IPS DF 6.9 (cell line): ENCODE results near the gene RPS8.
"Not testable (repeated sequence)": the region's sequence is repeated elsewhere in the genome, so short reads cannot be mapped to it uniquely, and the experiment has no call there.

Source experiments
- DNase-seq: peaks from one replicate; pipeline ENCODE4 v3.0.0-alpha.2; 2013; ENCODE audit warnings: low read depth, low spot score
- H3K27ac ChIP-seq: one replicate; pipeline ENCODE4 v1.5.1; 2013; ENCODE audit warnings: low read length, control low read depth
- H3K27me3 ChIP-seq: 2 replicates; pipeline ENCODE4 v1.6.1; 2013; ENCODE audit warnings: mild to moderate bottlenecking, low read length; ENCODE audit not compliant: control insufficient read depth, insufficient read depth
- H3K36me3 ChIP-seq: 2 replicates; pipeline ENCODE4 v1.6.1; 2013; ENCODE audit warnings: low read length; ENCODE audit not compliant: control insufficient read depth, insufficient read depth
- H3K4me1 ChIP-seq: 2 replicates; pipeline ENCODE4 v1.6.1; 2013; ENCODE audit warnings: low read length; ENCODE audit not compliant: control insufficient read depth, insufficient read depth
- H3K4me3 ChIP-seq: 2 replicates; pipeline ENCODE4 v1.5.1; 2013; ENCODE audit warnings: mild to moderate bottlenecking, low read length
- H3K9me3 ChIP-seq: 2 replicates; pipeline ENCODE4 v1.6.1; 2013; ENCODE audit warnings: low read length, inconsistent platforms; ENCODE audit not compliant: control insufficient read depth, insufficient read depth
- WGBS: extraction: QIAGEN DNeasy Blood & Tissue Kit; methylation state at CpG from one replicate; pipeline ENCODE4 v1.1.7; 2013; ENCODE audit warnings: mixed read lengths, missing lambda C conversion rate; ENCODE audit not compliant: insufficient read length, insufficient coverage; 5-methylcytosine and 5-hydroxymethylcytosine counted together

RPS8 gene

GRCh38 chr1:44757420-44757819 lies 17.9 kb upstream of the RPS8 start:
- no CpG with 5 or more reads among the region's 2 CpGs for WGBS
- H3K27me3 ChIP-seq = no peaks in the 10 kb centered on the region
- H3K36me3 ChIP-seq = peaks cover 70% of the 10 kb centered on the region
- no peaks in the 10 kb centered on the region for H3K9me3 ChIP-seq
- no peak overlapping the region for H3K27ac ChIP-seq
- no peaks in the 10 kb centered on the region for H3K4me1 ChIP-seq
- no peak for DNase-seq
- H3K4me3 ChIP-seq = no peak overlapping the region

DNA sequence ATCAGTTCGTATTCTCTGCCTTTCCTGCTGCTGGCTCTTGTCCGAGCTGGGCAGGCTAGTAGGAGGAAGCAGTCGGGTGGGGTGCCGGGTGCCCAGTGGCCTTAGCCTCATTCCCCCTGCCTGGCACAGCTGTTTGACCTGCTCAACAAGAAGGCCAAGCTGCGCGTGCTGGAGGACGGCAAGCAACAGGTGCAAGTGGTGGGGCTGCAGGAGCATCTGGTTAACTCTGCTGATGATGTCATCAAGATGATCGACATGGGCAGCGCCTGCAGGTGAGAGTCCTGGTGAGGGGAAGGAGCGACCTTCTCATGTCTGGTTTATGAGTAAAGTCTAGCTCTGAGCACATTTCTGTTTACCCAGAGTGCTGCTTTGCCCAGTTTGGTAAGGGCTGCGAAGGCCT lies 16.3 kb upstream of the RPS8 start:
- no peak for DNase-seq
- Histone ChIP-seq H3K27ac (no peak overlapping the region), H3K4me1 (no peaks in the 10 kb centered on the region), H3K9me3 (no peaks in the 10 kb centered on the region), H3K27me3 (no peaks in the 10 kb centered on the region), H3K4me3 (no peak overlapping the region), H3K36me3 (peaks cover 69% of the 10 kb centered on the region)
- no CpG with 5 or more reads among the region's 11 CpGs for WGBS

DNA sequence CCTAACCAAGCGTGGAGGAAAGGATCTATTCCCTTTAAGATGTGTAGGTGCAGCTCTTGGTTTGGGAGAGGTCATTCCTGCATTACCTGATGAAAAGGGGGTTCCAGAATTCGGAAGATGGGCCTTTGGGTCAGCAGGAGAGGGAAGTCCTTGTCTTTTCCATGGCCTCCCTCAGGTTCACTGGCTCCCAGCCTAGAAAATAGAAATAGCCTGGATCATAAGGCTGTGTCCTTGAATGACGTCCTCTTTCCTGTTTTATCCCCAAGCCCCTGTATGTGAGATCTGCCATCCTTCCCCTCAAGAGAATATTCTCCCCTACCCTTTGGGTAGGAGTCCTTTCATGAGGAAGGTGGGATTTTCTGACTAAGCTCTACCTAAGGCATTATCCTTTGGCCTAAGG lies 14.5 kb upstream of the RPS8 start:
- Histone ChIP-seq H3K9me3 (no peaks in the 10 kb centered on the region), H3K4me1 (no peaks in the 10 kb centered on the region), H3K36me3 (peaks cover 59% of the 10 kb centered on the region), H3K27ac (no peak overlapping the region), H3K27me3 (no peaks in the 10 kb centered on the region), H3K4me3 (no peak overlapping the region)
- no peak for DNase-seq
- no CpG with 5 or more reads among the region's 3 CpGs for WGBS

GRCh38 chr1:44766421-44766820 lies 8.9 kb upstream of the RPS8 start:
- H3K9me3 ChIP-seq, H3K27me3 ChIP-seq, H3K27ac ChIP-seq, H3K4me1 ChIP-seq, H3K4me3 ChIP-seq, DNase-seq: not testable (repeated sequence)
- no CpG with 5 or more reads among the region's 6 CpGs for WGBS
- peaks cover 28% of the 10 kb centered on the region for H3K36me3 ChIP-seq

GRCh38 chr1:44775930-44776729 lies 790 bp downstream of the RPS8 start:
- no peaks in the 10 kb centered on the region for H3K27me3 ChIP-seq
- H3K4me1 ChIP-seq = no peaks in the 10 kb centered on the region
- no peak for DNase-seq
- H3K36me3 ChIP-seq = peaks cover 21% of the 10 kb centered on the region
- H3K4me3 ChIP-seq = peak overlapping the region; percentile 97
- no peak overlapping the region for H3K27ac ChIP-seq
- no peaks in the 10 kb centered on the region for H3K9me3 ChIP-seq
- no CpG with 5 or more reads among the region's 36 CpGs for WGBS

DNA sequence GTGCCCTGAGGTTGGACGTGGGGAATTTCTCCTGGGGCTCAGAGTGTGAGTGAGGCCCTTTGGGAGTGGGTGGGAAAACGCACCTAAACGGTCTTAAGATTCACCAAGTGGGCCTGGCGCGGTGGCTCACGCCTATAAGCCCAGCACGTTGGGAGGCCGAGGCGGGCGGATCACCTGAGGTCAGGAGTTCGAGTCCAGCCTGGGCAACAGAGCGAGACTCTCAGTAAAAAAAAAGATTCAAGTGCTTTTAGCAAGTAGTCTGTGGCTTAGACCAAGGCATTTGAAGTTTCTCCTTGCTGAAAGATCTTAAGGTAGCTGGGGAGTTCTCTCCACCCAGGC lies 1.4 kb downstream of the RPS8 start:
- no peak for DNase-seq
- no CpG with 5 or more reads among the region's 12 CpGs for WGBS
- H3K27ac ChIP-seq = no peak overlapping the region
- H3K9me3 ChIP-seq = no peaks in the 10 kb centered on the region
- peaks cover 21% of the 10 kb centered on the region for H3K36me3 ChIP-seq
- no peaks in the 10 kb centered on the region for H3K27me3 ChIP-seq
- no peaks in the 10 kb centered on the region for H3K4me1 ChIP-seq
- peak overlapping the region; percentile 97; the same call in 1 of the 2 replicates for H3K4me3 ChIP-seq

- no CpG with 5 or more reads among the region's 14 CpGs for WGBS
- no peak for DNase-seq
- Histone ChIP-seq H3K9me3 (no peaks in the 10 kb centered on the region), H3K4me3 (no peak overlapping the region), H3K4me1 (no peaks in the 10 kb centered on the region), H3K36me3 (peaks cover 21% of the 10 kb centered on the region), H3K27ac (no peak overlapping the region), H3K27me3 (no peaks in the 10 kb centered on the region)
Measured at GRCh38 chr1:44777547-44777946, 2.2 kb downstream of the RPS8 start.

- WGBS = no CpG with 5 or more reads among the region's 13 CpGs
- Histone ChIP-seq H3K4me3 (no peak overlapping the region), H3K27ac (no peak overlapping the region), H3K36me3 (peaks cover 21% of the 10 kb centered on the region), H3K27me3 (no peaks in the 10 kb centered on the region), H3K9me3 (no peaks in the 10 kb centered on the region), H3K4me1 (no peaks in the 10 kb centered on the region)
- no peak for DNase-seq
Measured at GRCh38 chr1:44777969-44778635, 2.8 kb downstream of the RPS8 start.

DNA sequence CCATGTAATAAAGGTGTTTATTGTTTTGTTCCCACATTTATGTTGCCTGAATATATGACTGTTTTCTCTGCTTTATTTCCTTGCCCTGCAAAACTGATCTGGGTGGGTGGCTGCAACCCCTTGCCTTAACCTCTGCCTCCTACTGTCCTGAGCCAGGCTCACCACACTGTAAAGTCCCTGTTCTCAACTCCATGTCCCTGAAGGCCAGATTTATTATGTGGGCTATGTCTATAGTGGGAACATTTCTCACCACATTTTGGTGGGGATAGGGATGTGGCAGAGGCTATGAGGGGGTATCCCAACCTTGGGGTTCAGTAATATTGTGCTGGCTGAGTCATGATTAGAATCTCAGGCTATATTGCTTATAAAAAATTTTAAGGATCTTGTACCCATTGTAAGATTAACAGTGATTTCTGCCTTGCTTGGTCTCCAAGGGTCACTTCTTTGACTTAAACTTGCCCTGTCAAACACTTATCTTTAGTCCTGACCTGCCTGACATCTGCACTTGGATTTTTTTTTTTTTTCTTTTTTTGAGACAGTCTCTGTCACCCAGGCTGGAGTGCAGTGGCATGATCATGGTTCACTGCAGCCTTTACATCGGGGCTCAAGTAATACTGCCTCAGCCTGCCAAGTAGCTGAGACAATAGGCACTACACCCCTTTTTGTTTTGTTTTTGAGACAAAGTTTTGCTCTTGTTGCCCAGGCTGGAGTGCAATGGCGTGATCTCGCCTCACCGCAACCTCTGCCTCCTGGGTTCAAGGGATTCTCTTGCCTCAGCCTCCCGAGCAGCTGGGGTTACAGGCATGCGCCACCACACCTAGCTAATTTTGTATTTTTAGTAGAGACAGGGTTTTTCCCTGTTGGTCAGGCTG lies 3.6 kb downstream of the RPS8 start:
- WGBS = no CpG with 5 or more reads among the region's 6 CpGs
- DNase-seq = no peak
- no peaks in the 10 kb centered on the region for H3K27me3 ChIP-seq
- no peaks in the 10 kb centered on the region for H3K9me3 ChIP-seq
- no peaks in the 10 kb centered on the region for H3K4me1 ChIP-seq
- H3K27ac ChIP-seq = no peak overlapping the region
- H3K36me3 ChIP-seq = peaks cover 21% of the 10 kb centered on the region
- no peak overlapping the region for H3K4me3 ChIP-seq

GRCh38 chr1:44780583-44781121 lies 5.3 kb downstream of the RPS8 start:
- Histone ChIP-seq H3K27me3 (no peaks in the 10 kb centered on the region), H3K27ac (no peak overlapping the region), H3K4me1 (peaks cover 1% of the 10 kb centered on the region; the same call in 1 of the 2 replicates), H3K9me3 (no peaks in the 10 kb centered on the region), H3K36me3 (peaks cover 21% of the 10 kb centered on the region), H3K4me3 (no peak overlapping the region)
- DNase-seq = no peak
- no CpG with 5 or more reads among the region's 14 CpGs for WGBS
